Neural progenitor cell (in vitro differentiated cells): Measurements from ENCODE around the gene ZNF254.

ENCODE experiments used
- EZH2 ChIP-seq: fragments of 200-600 bp; sonication (generic); IDR thresholded peaks from 2 replicates; pipeline ENCODE4 v1.6.1; 2017; ENCODE audit warnings: antibody characterized with exemption, mild to moderate bottlenecking, moderate library complexity
- TF ChIP-seq, protein P1 (sequence below): fragments of 200-600 bp; sonication (generic); IDR thresholded peaks from 2 replicates; pipeline ENCODE4 v1.5.1; 2017; ENCODE audit warnings: antibody characterized with exemption, mild to moderate bottlenecking

DNA sequence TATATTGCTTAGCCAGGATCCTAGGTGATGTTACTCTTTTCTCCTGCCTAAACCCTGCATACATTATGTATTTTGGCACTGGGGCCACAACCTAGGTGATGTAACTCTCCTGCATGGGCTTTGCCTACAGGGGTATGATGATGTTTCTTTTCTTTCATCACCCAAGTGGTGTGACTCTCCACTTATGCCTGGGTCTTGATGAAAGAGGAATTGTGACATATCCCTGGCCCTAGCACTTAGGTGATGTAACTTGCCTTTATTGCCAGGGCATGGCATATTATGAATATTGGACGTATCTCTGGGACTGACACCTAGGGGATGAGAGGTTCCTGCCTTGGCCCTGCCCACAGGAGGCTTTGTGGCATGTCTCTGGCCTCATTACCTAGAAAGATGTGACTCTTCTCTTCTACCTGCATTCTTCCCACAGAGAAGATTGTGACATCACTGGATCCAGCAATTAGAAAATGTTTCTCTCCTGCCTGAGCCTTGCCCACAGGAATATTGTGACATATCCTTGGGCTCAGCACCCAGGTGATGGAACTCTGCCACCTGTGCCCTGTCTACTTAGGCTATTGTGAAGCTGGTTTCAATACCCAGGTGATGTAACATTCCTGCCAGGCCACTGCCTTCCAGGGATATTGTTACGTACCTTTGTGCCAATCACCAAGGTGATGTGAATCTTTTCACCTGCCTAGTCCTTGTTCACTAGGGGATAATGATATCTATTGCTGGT, 27.3 kb upstream of the ZNF254 start:
- TF ChIP-seq EZH2, result no peak
- TF ChIP-seq, protein P1, sequence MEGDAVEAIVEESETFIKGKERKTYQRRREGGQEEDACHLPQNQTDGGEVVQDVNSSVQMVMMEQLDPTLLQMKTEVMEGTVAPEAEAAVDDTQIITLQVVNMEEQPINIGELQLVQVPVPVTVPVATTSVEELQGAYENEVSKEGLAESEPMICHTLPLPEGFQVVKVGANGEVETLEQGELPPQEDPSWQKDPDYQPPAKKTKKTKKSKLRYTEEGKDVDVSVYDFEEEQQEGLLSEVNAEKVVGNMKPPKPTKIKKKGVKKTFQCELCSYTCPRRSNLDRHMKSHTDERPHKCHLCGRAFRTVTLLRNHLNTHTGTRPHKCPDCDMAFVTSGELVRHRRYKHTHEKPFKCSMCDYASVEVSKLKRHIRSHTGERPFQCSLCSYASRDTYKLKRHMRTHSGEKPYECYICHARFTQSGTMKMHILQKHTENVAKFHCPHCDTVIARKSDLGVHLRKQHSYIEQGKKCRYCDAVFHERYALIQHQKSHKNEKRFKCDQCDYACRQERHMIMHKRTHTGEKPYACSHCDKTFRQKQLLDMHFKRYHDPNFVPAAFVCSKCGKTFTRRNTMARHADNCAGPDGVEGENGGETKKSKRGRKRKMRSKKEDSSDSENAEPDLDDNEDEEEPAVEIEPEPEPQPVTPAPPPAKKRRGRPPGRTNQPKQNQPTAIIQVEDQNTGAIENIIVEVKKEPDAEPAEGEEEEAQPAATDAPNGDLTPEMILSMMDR, result no peak
